Hepatocyte (in vitro differentiated cells): ENCODE measurements around the gene BEND3. TPM values are rescaled to one million over a fixed set of nuclear protein-coding genes. Genes with fewer than 3 reads are reported as not detected.

Experiments
- DNase-seq: peaks from one replicate; pipeline ENCODE4 v3.0.0-alpha.2; 2016; ENCODE audit warnings: low spot score
- H2AFZ ChIP-seq: fragments of 200-600 bp; sonication (generic); 2 replicates; pipeline ENCODE4 v1.6.0; 2016; ENCODE audit warnings: antibody characterized with exemption, mild to moderate bottlenecking
- H3K27ac ChIP-seq: fragments of 200-600 bp; sonication (generic); 2 replicates; pipeline ENCODE4 v1.5.1; 2016; ENCODE audit warnings: mild to moderate bottlenecking
- H3K27me3 ChIP-seq: fragments of 200-600 bp; sonication (generic); 2 replicates; pipeline ENCODE4 v1.6.1; 2016
- H3K36me3 ChIP-seq: fragments of 200-600 bp; sonication (generic); replicated peaks from 2 replicates; pipeline ENCODE4 v1.5.1; 2016; ENCODE audit warnings: low read depth; ENCODE audit not compliant: insufficient read depth
- H3K4me1 ChIP-seq: fragments of 200-600 bp; sonication (generic); 2 replicates; pipeline ENCODE4 v1.5.1; 2016; ENCODE audit warnings: mild to moderate bottlenecking, moderate library complexity; ENCODE audit not compliant: insufficient read depth
- H3K4me2 ChIP-seq: fragments of 200-600 bp; sonication (generic); 2 replicates; pipeline ENCODE4 v1.6.0; 2016
- H3K4me3 ChIP-seq: fragments of 200-600 bp; sonication (generic); 2 replicates; pipeline ENCODE4 v1.5.1; 2016; ENCODE audit warnings: mild to moderate bottlenecking
- H3K79me2 ChIP-seq: fragments of 200-600 bp; sonication (generic); 2 replicates; pipeline ENCODE4 v1.6.0; 2017; ENCODE audit warnings: mild to moderate bottlenecking
- H3K9me2 ChIP-seq: fragments of 200-600 bp; sonication (generic); replicated peaks from 2 replicates; pipeline ENCODE4 v1.6.0; 2017; ENCODE audit warnings: mild to moderate bottlenecking; ENCODE audit not compliant: insufficient read depth
- H3K9me3 ChIP-seq: fragments of 200-600 bp; sonication (generic); 2 replicates; pipeline ENCODE4 v1.5.1; 2016; ENCODE audit warnings: low read depth, mild to moderate bottlenecking
- H4K20me1 ChIP-seq: fragments of 200-600 bp; sonication (generic); 2 replicates; pipeline ENCODE4 v1.6.0; 2016; ENCODE audit warnings: mild to moderate bottlenecking; ENCODE audit not compliant: insufficient read depth, poor library complexity, severe bottlenecking
- CTCF ChIP-seq: fragments of 200-600 bp; sonication (generic); IDR thresholded peaks from 2 replicates; pipeline ENCODE4 v1.5.1; 2016; ENCODE audit warnings: antibody characterized with exemption, mild to moderate bottlenecking; ENCODE audit not compliant: poor library complexity
- EZH2 ChIP-seq: fragments of 200-600 bp; sonication (generic); IDR thresholded peaks from 2 replicates; pipeline ENCODE4 v1.6.1; 2016; ENCODE audit warnings: antibody characterized with exemption, mild to moderate bottlenecking, borderline replicate concordance
- EZH2phosphoT487 ChIP-seq: fragments of 200-600 bp; sonication (generic); IDR thresholded peaks from one replicate; pipeline ENCODE4 v1.6.1; 2018; ENCODE audit warnings: antibody characterized with exemption, mild to moderate bottlenecking, low read depth, moderate library complexity; ENCODE audit not compliant: unreplicated experiment, severe bottlenecking
- WGBS: methylation state at CpG from one replicate; pipeline ENCODE4 v1.1.6; 2016; ENCODE audit warnings: low lambda C conversion rate; ENCODE audit errors: missing lambda C conversion rate; 5-methylcytosine and 5-hydroxymethylcytosine counted together
- polyA plus RNA-seq: library from polyadenylated mRNA; unstranded; fragments of >200 nt; fragmentation: Nextera tagmentation; extraction: Ambion mirVana; gene quantifications from 2 replicates; pipeline ENCODE4 v1.2.1, GENCODE V29; 2016
- total RNA-seq: library from RNA; depleted of rRNA; stranded (reverse); fragments of >200 nt; gene quantifications from 2 replicates; pipeline ENCODE4 v1.2.3, GENCODE V29; 2014

Gene BEND3
- total and polyA plus RNA-seq, 2 experiments from 2014 or later, result 2.7 to 5.7 TPM

GRCh38 chr6:107045826-107046675, 69.3 kb downstream of the BEND3 start:
- Histone ChIP-seq H3K9me2 (no peaks in the 10 kb centered on the region), H3K4me3 (no peak overlapping the region), H2AFZ (no peak overlapping the region), H3K4me2 (no peak overlapping the region), H3K27me3 (no peaks in the 10 kb centered on the region), H3K79me2 (no peaks in the 10 kb centered on the region), H4K20me1 (no peaks in the 10 kb centered on the region), H3K27ac (no peak overlapping the region), H3K4me1 (peaks cover 5% of the 10 kb centered on the region), H3K36me3 (no peaks in the 10 kb centered on the region), H3K9me3 (no peaks in the 10 kb centered on the region)
- no peak for DNase-seq
- TF ChIP-seq CTCF (no peak), EZH2phosphoT487 (no peak), EZH2 (no peak)
- 65% methylated on average over 11 of the region's 11 CpGs for WGBS

GRCh38 chr6:107033126-107033525, 82.2 kb downstream of the BEND3 start:
- Histone ChIP-seq H3K36me3 (no peaks in the 10 kb centered on the region), H3K4me3 (no peak overlapping the region), H3K27me3 (no peaks in the 10 kb centered on the region), H3K9me2 (no peaks in the 10 kb centered on the region), H4K20me1 (no peaks in the 10 kb centered on the region), H3K4me2 (no peak overlapping the region), H2AFZ (no peak overlapping the region), H3K4me1 (no peaks in the 10 kb centered on the region), H3K27ac (no peak overlapping the region), H3K9me3 (no peaks in the 10 kb centered on the region), H3K79me2 (peaks cover 38% of the 10 kb centered on the region)
- no peak for DNase-seq
- TF ChIP-seq EZH2phosphoT487 (no peak), EZH2 (no peak), CTCF (no peak)
- WGBS, result 86% methylated on average over 1 of the region's 1 CpG

GRCh38 chr6:107032051-107032450, 83.3 kb downstream of the BEND3 start:
- no peak for DNase-seq
- WGBS, result 94% methylated on average over 2 of the region's 2 CpGs
- peaks cover 38% of the 10 kb centered on the region for H3K79me2 ChIP-seq
- H3K9me3 ChIP-seq, result no peaks in the 10 kb centered on the region
- no peaks in the 10 kb centered on the region for H4K20me1 ChIP-seq
- no peak overlapping the region for H3K4me2 ChIP-seq
- H3K4me1 ChIP-seq, result no peaks in the 10 kb centered on the region
- H3K36me3 ChIP-seq, result no peaks in the 10 kb centered on the region
- no peak overlapping the region for H2AFZ ChIP-seq
- no peak overlapping the region for H3K4me3 ChIP-seq
- TF ChIP-seq EZH2phosphoT487 (no peak), CTCF (no peak), EZH2 (no peak)
- H3K9me2 ChIP-seq, result no peaks in the 10 kb centered on the region
- no peaks in the 10 kb centered on the region for H3K27me3 ChIP-seq
- H3K27ac ChIP-seq, result no peak overlapping the region
